CD4-positive, alpha-beta T cell (primary cell): ENCODE data around the gene TIMP1. TPM values are rescaled to one million over a fixed set of nuclear protein-coding genes. Genes with fewer than 3 reads are reported as not detected.

ENCODE experiments used
- ATAC-seq: fragments of 200-7000 bp; cut with Tn5 transposase; one replicate; pipeline ENCODE4 v1.10.0; 2022; ENCODE audit warnings: mild to moderate bottlenecking; ENCODE audit not compliant: poor library complexity
- CTCF ChIA-PET: fragments of 350-600 bp; sonication (Branson Sonifier 250); formaldehyde crosslinking; loops from one replicate; lab custom pipeline; 2021; ENCODE audit warnings: antibody characterized with exemption, inconsistent platforms; lab: Charles Lee
- POLR2A ChIA-PET: fragments of 350-600 bp; sonication (Branson Sonifier 250); formaldehyde crosslinking; loops from one replicate; lab custom pipeline; 2021; ENCODE audit warnings: antibody characterized with exemption, inconsistent platforms; lab: Charles Lee
- DNase-seq, 14 experiments: peaks; one replicate each; pipeline ENCODE4 v3.0.0-alpha.2; 2013 to 2020; ENCODE audit warnings: mixed read lengths in 2 of 14
- H3K27ac ChIP-seq, 2 donors: one replicate each; pipeline versions ENCODE4 v1.5.1 to v1.7.0; 2013; ENCODE audit warnings: low read length in 2 of 2, low read depth in 1 of 2, mild to moderate bottlenecking in 1 of 2
- H3K27me3 ChIP-seq, 2 experiments: 1 replicate in 1 of 2; 2 replicates in 1 of 2; pipeline versions ENCODE4 v1.6.1 to v1.7.0; 2013; ENCODE audit warnings: low read length in 2 of 2, control low read depth in 1 of 2, mild to moderate bottlenecking in 1 of 2, moderate library complexity in 1 of 2; ENCODE audit not compliant: insufficient read depth in 2 of 2, control insufficient read depth in 1 of 2
- H3K36me3 ChIP-seq: one replicate; pipeline ENCODE4 v1.6.1; 2013; ENCODE audit warnings: low read length, control low read depth; ENCODE audit not compliant: insufficient read depth
- H3K4me1 ChIP-seq: one replicate; pipeline ENCODE4 v1.6.1; 2013; ENCODE audit warnings: low read length, control low read depth; ENCODE audit not compliant: insufficient read depth
- H3K4me3 ChIP-seq: one replicate; pipeline ENCODE4 v1.5.1; 2013; ENCODE audit warnings: mild to moderate bottlenecking, low read length, moderate library complexity
- H3K9me3 ChIP-seq, 2 experiments: 1 replicate in 1 of 2; 2 replicates in 1 of 2; pipeline versions ENCODE4 v1.6.1 to v1.7.0; 2013; ENCODE audit warnings: low read length in 2 of 2, mild to moderate bottlenecking in 2 of 2, control low read depth in 1 of 2, moderate library complexity in 1 of 2; ENCODE audit not compliant: control insufficient read depth in 1 of 2, insufficient read depth in 1 of 2
- H3K27ac Mint-ChIP-seq: one replicate; pipeline ENCODE4 v1.8.0; 2020; ENCODE audit warnings: mixed read lengths
- H3K27me3 Mint-ChIP-seq: one replicate; pipeline ENCODE4 v1.8.0; 2021; ENCODE audit warnings: mixed read lengths
- H3K36me3 Mint-ChIP-seq: one replicate; pipeline ENCODE4 v1.8.0; 2021; ENCODE audit warnings: low read depth, mixed read lengths
- H3K4me1 Mint-ChIP-seq: one replicate; pipeline ENCODE4 v1.8.0; 2021; ENCODE audit warnings: low read depth, mixed read lengths
- H3K4me3 Mint-ChIP-seq: one replicate; pipeline ENCODE4 v1.8.0; 2020; ENCODE audit warnings: mild to moderate bottlenecking, mixed read lengths
- H3K9me3 Mint-ChIP-seq: one replicate; pipeline ENCODE4 v1.8.0; 2020; ENCODE audit warnings: mixed read lengths
- intact Hi-C, 2 experiments: fragments of 100-400 bp; cut with DNase I in 1 of 2; cut with micrococcal nuclease in 1 of 2; formaldehyde crosslinking; loops; one replicate each; pipeline versions ENCODE4 v1.15.1 to v1.9.0; 2023 to 2025; cut with DNase I, micrococcal nuclease
- polyA plus RNA-seq, 2 donors: library from polyadenylated mRNA; unstranded; fragments of 120-200 nt; gene quantifications; one replicate each; pipeline ENCODE4 v1.2.1, GENCODE V29; 2013
- total RNA-seq, 174 experiments: library from RNA in 2 of 174; stranded (reverse) in 2 of 174; gene quantifications; one replicate each; pipeline ENCODE4 v1.2.3 and lab custom pipeline; 2021 to 2026
- TF ChIP-seq, protein P1 (sequence below): fragments of 200-600 bp; IDR thresholded peaks from one replicate; pipeline ENCODE4 v1.8.0; 2022; ENCODE audit warnings: antibody characterized with exemption, mild to moderate bottlenecking

Gene TIMP1
- total RNA-seq (10 to 100 TPM; 35.6 to 38.5 TPM), total RNA-seq (lab: John Stamatoyannopoulos, UW) (2.7 to 108 (median 19.1) reads per million in 172 experiments)
- 132 TPM for polyA plus RNA-seq (2013, experiment 1 of 2)
- polyA plus RNA-seq (2013, experiment 2 of 2) = 109 TPM

DNA sequence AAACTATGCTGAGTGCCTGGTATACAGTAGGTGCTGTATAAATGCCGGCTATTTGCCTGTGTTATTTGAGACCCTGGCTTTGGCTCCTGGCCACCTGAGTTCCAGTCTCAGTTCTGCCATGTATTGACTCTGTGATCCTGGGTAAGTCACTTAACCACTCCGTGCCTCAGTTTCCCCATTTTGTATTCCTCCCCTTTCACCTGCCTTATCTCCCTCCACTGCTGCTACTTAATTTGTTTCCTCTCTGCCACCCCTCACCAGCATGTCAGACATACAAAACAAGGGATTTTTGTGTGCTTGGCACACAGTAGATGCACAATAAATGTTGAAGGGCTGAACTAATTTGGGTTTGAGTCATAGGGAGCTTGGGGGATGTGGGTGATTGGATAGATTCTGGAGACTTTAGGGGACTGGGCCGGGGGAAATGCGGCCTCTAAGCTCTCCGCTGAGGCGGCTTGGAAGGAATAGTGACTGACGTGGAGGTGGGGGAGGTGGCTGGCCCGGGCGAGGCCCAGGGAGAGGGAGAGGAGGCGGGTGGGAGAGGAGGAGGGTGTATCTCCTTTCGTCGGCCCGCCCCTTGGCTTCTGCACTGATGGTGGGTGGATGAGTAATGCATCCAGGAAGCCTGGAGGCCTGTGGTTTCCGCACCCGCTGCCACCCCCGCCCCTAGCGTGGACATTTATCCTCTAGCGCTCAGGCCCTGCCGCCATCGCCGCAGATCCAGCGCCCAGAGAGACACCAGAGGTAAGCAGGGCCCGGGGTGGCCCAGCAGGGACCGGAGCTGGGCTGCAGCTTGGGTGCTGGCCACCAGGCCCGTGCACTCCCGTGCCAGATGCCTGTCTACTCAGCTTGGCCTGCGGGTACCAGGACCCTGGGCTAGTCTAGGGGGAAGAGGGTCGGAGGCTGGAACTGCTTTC is at the start of gene TIMP1:
TSS of gene TIMP1 (plus strand) at position 706 of the 917 bp plus-strand sequence. CDS start 980 bp downstream, outside the sequence.
- H3K4me1 ChIP-seq = peaks cover 45% of the 10 kb centered on the region
- peak within 1 kb of the TSS; percentile 67 for H3K4me3 ChIP-seq
- H3K9me3 ChIP-seq = no peaks in the 10 kb centered on the region
- ATAC-seq (peak; percentile 97), DNase-seq (peak; percentile 50 to 89 (median 75))
- H3K27ac Mint-ChIP-seq = peak within 1 kb of the TSS; percentile 77
- no peaks in the 10 kb centered on the region for H3K27me3 ChIP-seq
- ChIA-PET CTCF (interaction anchor here (1.2 kb wide), 1 partner anchor 47 kb away, joined by 3 read pairs; no protein-coding TSS in a partner anchor), POLR2A (interaction anchor here (0.9 to 1.7 kb wide), 4 partner anchors 14 to 68 kb away, joined by 3 to 11 read pairs (median 6); partner anchors contain the start of gene ELK1)
- no peaks in the 10 kb centered on the region for H3K27me3 Mint-ChIP-seq
- H3K36me3 ChIP-seq = peaks cover 6% of the 10 kb centered on the region
- H3K4me3 Mint-ChIP-seq = peak within 1 kb of the TSS; percentile 58
- intact Hi-C loops = loop anchor here in 1 of 2 experiments (5.0 kb wide), 1 partner anchor 40 kb away; no protein-coding TSS in a partner anchor
- H3K9me3 Mint-ChIP-seq = no peaks in the 10 kb centered on the region
- peak within 1 kb of the TSS; percentile 59 to 74 for H3K27ac ChIP-seq
- H3K4me1 Mint-ChIP-seq = peaks cover 28% of the 10 kb centered on the region
- TF ChIP-seq, protein P1, sequence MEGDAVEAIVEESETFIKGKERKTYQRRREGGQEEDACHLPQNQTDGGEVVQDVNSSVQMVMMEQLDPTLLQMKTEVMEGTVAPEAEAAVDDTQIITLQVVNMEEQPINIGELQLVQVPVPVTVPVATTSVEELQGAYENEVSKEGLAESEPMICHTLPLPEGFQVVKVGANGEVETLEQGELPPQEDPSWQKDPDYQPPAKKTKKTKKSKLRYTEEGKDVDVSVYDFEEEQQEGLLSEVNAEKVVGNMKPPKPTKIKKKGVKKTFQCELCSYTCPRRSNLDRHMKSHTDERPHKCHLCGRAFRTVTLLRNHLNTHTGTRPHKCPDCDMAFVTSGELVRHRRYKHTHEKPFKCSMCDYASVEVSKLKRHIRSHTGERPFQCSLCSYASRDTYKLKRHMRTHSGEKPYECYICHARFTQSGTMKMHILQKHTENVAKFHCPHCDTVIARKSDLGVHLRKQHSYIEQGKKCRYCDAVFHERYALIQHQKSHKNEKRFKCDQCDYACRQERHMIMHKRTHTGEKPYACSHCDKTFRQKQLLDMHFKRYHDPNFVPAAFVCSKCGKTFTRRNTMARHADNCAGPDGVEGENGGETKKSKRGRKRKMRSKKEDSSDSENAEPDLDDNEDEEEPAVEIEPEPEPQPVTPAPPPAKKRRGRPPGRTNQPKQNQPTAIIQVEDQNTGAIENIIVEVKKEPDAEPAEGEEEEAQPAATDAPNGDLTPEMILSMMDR = no peak
- H3K36me3 Mint-ChIP-seq = peaks cover 5% of the 10 kb centered on the region

DNA sequence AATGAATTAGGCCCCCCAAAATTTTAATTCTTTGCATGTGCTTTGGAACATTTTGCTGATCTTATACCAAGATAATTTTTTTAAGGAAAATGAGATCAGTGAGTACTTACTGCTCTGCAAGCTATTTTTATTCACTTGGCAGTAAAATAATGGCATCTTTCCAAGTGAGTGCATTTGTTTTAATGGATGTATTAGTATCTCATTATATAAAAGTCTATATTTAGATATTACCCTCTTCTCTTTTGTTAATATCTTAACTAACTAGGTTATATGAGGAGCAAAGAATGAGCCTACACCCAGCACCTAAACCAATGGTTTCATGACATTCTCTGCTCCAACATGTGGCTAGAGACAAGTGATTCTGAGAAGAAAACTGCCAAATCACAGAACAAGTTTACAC is 42.4 kb upstream of the TIMP1 start:
- ChIA-PET POLR2A (no interaction called here), CTCF (no interaction called here)
- DNase-seq = no peak
- H3K27me3 Mint-ChIP-seq = no peaks in the 10 kb centered on the region
- TF ChIP-seq, protein P1 = no peak
- no peak for ATAC-seq
- no peak overlapping the region for H3K27ac ChIP-seq
- intact Hi-C loops = no loop called here
- no peaks in the 10 kb centered on the region for H3K4me1 Mint-ChIP-seq
- no peaks in the 10 kb centered on the region for H3K9me3 Mint-ChIP-seq
- H3K36me3 Mint-ChIP-seq = no peaks in the 10 kb centered on the region
- no peak overlapping the region for H3K4me3 ChIP-seq
- no peaks in the 10 kb centered on the region for H3K4me1 ChIP-seq
- H3K27ac Mint-ChIP-seq = no peak overlapping the region
- no peak overlapping the region for H3K4me3 Mint-ChIP-seq
- H3K27me3 ChIP-seq = no peaks in the 10 kb centered on the region
- no peaks in the 10 kb centered on the region for H3K36me3 ChIP-seq
- no peaks in the 10 kb centered on the region for H3K9me3 ChIP-seq

DNA sequence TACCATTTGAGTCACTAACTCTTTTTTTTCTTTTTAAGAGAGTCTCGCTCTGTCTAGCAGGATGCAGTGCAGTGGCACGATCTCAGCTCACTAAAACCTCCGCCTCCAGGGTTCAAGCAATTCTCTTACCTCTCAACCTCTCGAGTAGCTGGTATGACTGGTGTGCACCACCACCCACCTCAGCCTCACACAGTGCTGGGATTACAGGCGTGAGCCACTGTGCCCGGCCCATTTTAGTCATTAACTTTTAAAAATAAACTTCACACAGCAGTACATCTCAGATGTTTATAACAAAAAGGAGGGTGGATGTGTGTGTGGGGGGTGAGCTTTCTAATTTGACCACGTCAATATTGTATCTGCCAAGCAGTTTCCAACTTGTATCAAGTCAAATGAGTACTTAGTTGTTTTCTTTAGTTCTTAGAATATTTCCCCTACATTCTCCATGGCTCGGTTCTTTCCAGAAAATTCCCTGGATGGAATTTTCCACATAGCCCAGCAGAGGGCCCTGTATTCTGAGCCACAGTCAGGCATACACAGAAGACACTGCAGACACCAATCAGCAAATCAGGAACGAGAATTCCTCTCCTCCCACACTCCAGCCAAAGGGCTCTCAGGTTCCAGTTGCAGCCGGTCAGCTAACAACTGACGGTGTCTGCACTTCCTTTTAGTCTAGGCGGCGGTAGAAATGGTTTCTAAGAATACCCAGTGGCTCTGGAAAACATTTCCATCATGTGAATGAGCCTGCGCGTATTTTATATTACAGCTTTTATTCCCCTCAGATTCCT is 41.3 kb upstream of the TIMP1 start:
- ATAC-seq (no peak), DNase-seq (peak in 1 of 14 experiments; percentile 20)
- Histone ChIP-seq H3K4me3 (no peak overlapping the region), H3K9me3 (no peaks in the 10 kb centered on the region), H3K36me3 (no peaks in the 10 kb centered on the region), H3K4me1 (no peaks in the 10 kb centered on the region), H3K27ac (no peak overlapping the region), H3K27me3 (no peaks in the 10 kb centered on the region)
- Mint-ChIP-seq H3K27ac (no peak overlapping the region), H3K9me3 (no peaks in the 10 kb centered on the region), H3K4me3 (no peak overlapping the region), H3K4me1 (no peaks in the 10 kb centered on the region), H3K27me3 (no peaks in the 10 kb centered on the region), H3K36me3 (no peaks in the 10 kb centered on the region)
- intact Hi-C loops = no loop called here
- ChIA-PET POLR2A (no interaction called here), CTCF (no interaction called here)
- TF ChIP-seq, protein P1 = peak; percentile 19
